ENCODE data around the gene UGT1A8.

Gene UGT1A8

DNA sequence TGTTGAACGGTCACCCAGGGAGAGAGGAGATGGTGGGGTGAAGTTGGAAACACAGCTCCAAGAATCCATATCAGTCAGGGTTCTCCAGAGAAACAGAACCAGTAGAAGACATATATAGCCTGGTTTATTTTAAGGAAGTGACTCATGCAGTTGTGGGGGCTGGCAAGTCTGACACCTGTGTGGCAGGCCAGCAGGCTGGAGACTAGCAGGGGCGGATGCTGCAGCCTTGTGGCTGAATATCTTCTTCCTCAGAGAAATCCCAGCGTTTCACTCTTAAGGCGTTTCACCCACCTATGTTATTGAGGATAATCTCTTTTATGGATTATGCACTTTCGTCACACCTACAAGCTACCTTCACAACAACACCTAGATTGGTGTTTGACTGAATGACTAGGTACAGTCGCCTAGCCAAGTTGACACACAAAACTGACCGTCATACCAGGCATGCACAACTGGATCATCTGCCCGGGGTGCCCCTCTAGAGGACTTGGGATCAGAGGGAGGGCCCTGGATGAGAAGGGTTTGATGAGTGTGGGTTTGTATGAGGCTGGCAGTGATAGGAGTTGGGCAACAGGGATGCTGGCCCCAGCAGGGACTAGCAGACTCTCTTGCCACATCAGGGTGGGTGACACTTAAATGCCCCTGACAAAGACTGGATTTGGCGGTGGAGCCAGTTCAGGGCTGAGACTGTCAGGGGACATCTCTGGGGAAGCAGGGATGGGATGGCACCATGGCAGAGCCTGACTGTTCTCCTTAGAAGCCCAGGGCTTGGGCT is 184.1 kb downstream of the UGT1A8 start:
- Histone ChIP-seq H3K79me2 (ENCODE audit: low read length) (no peaks in the 10 kb centered on the region), H3K27me3 (ENCODE audit: low read depth, low read length) (no peaks in the 10 kb centered on the region), H3K4me1 (ENCODE audit: low read length) (no peaks in the 10 kb centered on the region), H3K27ac (ENCODE audit: low read length) (no peak overlapping the region), H3K9ac (ENCODE audit: low read length) (no peak overlapping the region), H3K4me2 (ENCODE audit: low read length) (no peak overlapping the region), H3K4me3 (ENCODE audit: low read length) (no peak overlapping the region), H3K36me3 (replicated peaks; ENCODE audit: low read depth, low read length) (no peaks in the 10 kb centered on the region), H4K20me1 (ENCODE audit: insufficient read depth, low read length) (no peaks in the 10 kb centered on the region), H3K9me3 (ENCODE audit: insufficient read depth, low read length) (no peaks in the 10 kb centered on the region), H2AFZ (ENCODE audit: low read depth, low read length) (no peak overlapping the region)
- TF ChIP-seq, protein P1, sequence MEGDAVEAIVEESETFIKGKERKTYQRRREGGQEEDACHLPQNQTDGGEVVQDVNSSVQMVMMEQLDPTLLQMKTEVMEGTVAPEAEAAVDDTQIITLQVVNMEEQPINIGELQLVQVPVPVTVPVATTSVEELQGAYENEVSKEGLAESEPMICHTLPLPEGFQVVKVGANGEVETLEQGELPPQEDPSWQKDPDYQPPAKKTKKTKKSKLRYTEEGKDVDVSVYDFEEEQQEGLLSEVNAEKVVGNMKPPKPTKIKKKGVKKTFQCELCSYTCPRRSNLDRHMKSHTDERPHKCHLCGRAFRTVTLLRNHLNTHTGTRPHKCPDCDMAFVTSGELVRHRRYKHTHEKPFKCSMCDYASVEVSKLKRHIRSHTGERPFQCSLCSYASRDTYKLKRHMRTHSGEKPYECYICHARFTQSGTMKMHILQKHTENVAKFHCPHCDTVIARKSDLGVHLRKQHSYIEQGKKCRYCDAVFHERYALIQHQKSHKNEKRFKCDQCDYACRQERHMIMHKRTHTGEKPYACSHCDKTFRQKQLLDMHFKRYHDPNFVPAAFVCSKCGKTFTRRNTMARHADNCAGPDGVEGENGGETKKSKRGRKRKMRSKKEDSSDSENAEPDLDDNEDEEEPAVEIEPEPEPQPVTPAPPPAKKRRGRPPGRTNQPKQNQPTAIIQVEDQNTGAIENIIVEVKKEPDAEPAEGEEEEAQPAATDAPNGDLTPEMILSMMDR (IDR thresholded peaks at IDR 0.05; ENCODE audit: low read depth, low read length) = no peak
- TF ChIP-seq EZH2phosphoT487 (IDR thresholded peaks at IDR 0.05; ENCODE audit: low read depth) = no peak

GRCh38 chr2:233802132-233802815 is 184.8 kb downstream of the UGT1A8 start:
- Histone ChIP-seq H3K4me2 (ENCODE audit: low read length) (no peak overlapping the region), H3K4me3 (ENCODE audit: low read length) (no peak overlapping the region), H3K9me3 (ENCODE audit: insufficient read depth, low read length) (no peaks in the 10 kb centered on the region), H2AFZ (ENCODE audit: low read depth, low read length) (no peak overlapping the region), H3K9ac (ENCODE audit: low read length) (no peak overlapping the region), H3K27me3 (ENCODE audit: low read depth, low read length) (no peaks in the 10 kb centered on the region), H3K36me3 (replicated peaks; ENCODE audit: low read depth, low read length) (no peaks in the 10 kb centered on the region), H4K20me1 (ENCODE audit: insufficient read depth, low read length) (no peaks in the 10 kb centered on the region), H3K79me2 (ENCODE audit: low read length) (no peaks in the 10 kb centered on the region), H3K27ac (ENCODE audit: low read length) (no peak overlapping the region), H3K4me1 (ENCODE audit: low read length) (no peaks in the 10 kb centered on the region)
- TF ChIP-seq, protein P1 (IDR thresholded peaks at IDR 0.05; ENCODE audit: low read depth, low read length) = no peak
- no peak for TF ChIP-seq EZH2phosphoT487 (IDR thresholded peaks at IDR 0.05; ENCODE audit: low read depth)

DNA sequence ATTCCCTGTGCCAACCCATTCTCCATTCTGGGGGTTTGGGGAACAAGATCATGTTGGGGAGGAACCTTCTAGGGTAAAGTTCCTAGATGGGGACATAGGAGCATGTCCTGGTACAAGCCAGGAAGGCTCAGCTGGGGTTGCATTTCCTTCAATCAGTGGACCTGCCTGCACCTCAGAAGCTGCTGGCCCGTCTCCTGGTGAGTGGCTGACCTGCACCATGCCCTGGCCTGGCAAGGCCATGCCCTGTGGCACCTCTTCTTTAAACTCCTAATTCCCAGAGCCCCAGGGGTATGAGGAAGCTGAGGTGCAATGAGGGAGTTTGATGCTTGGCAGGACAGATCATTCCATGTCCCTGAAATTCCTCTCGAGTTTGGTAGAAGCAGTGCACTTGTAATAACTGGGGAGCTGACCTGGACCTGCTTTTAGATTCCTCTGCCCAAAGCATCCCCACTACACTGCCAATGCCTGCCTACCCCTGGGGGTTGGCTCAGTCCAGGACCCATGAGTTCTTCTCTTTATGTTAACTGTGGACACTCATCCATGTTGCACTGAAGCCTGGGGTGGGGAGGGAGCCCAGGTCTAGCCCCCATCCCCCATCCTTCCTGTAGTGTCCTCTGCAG is 186.0 kb downstream of the UGT1A8 start:
- Histone ChIP-seq H2AFZ (ENCODE audit: low read depth, low read length) (no peak overlapping the region), H3K4me3 (ENCODE audit: low read length) (no peak overlapping the region), H3K9ac (ENCODE audit: low read length) (no peak overlapping the region), H3K27me3 (ENCODE audit: low read depth, low read length) (no peaks in the 10 kb centered on the region), H3K4me2 (ENCODE audit: low read length) (no peak overlapping the region), H3K36me3 (replicated peaks; ENCODE audit: low read depth, low read length) (no peaks in the 10 kb centered on the region), H3K4me1 (ENCODE audit: low read length) (no peaks in the 10 kb centered on the region), H3K27ac (ENCODE audit: low read length) (no peak overlapping the region), H3K79me2 (ENCODE audit: low read length) (no peaks in the 10 kb centered on the region), H3K9me3 (ENCODE audit: insufficient read depth, low read length) (no peaks in the 10 kb centered on the region), H4K20me1 (ENCODE audit: insufficient read depth, low read length) (no peaks in the 10 kb centered on the region)
- TF ChIP-seq EZH2phosphoT487 (IDR thresholded peaks at IDR 0.05; ENCODE audit: low read depth) = no peak
- TF ChIP-seq, protein P1 (IDR thresholded peaks at IDR 0.05; ENCODE audit: low read depth, low read length) = no peak

GRCh38 chr2:233803994-233804393 is 186.6 kb downstream of the UGT1A8 start:
- no peaks in the 10 kb centered on the region for H3K4me1 ChIP-seq (ENCODE audit: low read length)
- H3K9ac ChIP-seq (ENCODE audit: low read length) = no peak overlapping the region
- TF ChIP-seq, protein P1 (IDR thresholded peaks at IDR 0.05; ENCODE audit: low read depth, low read length) = no peak
- no peak for TF ChIP-seq EZH2phosphoT487 (IDR thresholded peaks at IDR 0.05; ENCODE audit: low read depth)
- H3K79me2 ChIP-seq (ENCODE audit: low read length) = no peaks in the 10 kb centered on the region
- no peak overlapping the region for H3K4me2 ChIP-seq (ENCODE audit: low read length)
- no peak overlapping the region for H2AFZ ChIP-seq (ENCODE audit: low read depth, low read length)
- no peak overlapping the region for H3K4me3 ChIP-seq (ENCODE audit: low read length)
- H4K20me1 ChIP-seq (ENCODE audit: insufficient read depth, low read length) = no peaks in the 10 kb centered on the region
- H3K27me3 ChIP-seq (ENCODE audit: low read depth, low read length) = no peaks in the 10 kb centered on the region
- H3K27ac ChIP-seq (ENCODE audit: low read length) = no peak overlapping the region
- H3K36me3 ChIP-seq (replicated peaks; ENCODE audit: low read depth, low read length) = no peaks in the 10 kb centered on the region
- H3K9me3 ChIP-seq (ENCODE audit: insufficient read depth, low read length) = no peaks in the 10 kb centered on the region

Data from OCI-LY3 (cell line).